ENCODE measurements around the gene SND1.

- no peak for TF ChIP-seq GABPA (IDR thresholded peaks at IDR 0.05; ENCODE audit: low read depth)
- TF ChIP-seq PML (IDR thresholded peaks at IDR 0.05; ENCODE audit: low read length): no peak
- TF ChIP-seq SIX5 (IDR thresholded peaks at IDR 0.05; ENCODE audit: low read depth, low read length, severe bottlenecking): no peak
- no peak for TF ChIP-seq CTCF (IDR thresholded peaks at IDR 0.05 in 2 of 3, conservative IDR thresholded peaks at IDR 0.05 in 1 of 3; ENCODE audit: control insufficient read depth in 2 of 3, extremely low read depth in 1 of 3, insufficient read depth in 1 of 3, low read depth in 3 of 3, low read length in 3 of 3)
- TF ChIP-seq EGR1 (IDR thresholded peaks at IDR 0.05; ENCODE audit: borderline replicate concordance in 1 of 2, low read depth in 2 of 2, low read length in 2 of 2): no peak
- no peak for TF ChIP-seq ZBTB33 (IDR thresholded peaks at IDR 0.05)
- no peak for TF ChIP-seq JUND (IDR thresholded peaks at IDR 0.05; ENCODE audit: low read depth, low read length)
- no peak for TF ChIP-seq SUPT20H (IDR thresholded peaks at IDR 0.05; ENCODE audit: borderline replicate concordance, control insufficient read depth, low read depth, low read length)
- TF ChIP-seq ZNF24 (IDR thresholded peaks at IDR 0.05): no peak
- no peak for TF ChIP-seq ASH2L (IDR thresholded peaks at IDR 0.05; ENCODE audit: borderline replicate concordance, low read depth)
- TF ChIP-seq SREBF2 (IDR thresholded peaks at IDR 0.05; ENCODE audit: low read length): no peak
- no peak for TF ChIP-seq EZH2 (IDR thresholded peaks at IDR 0.05; ENCODE audit: borderline replicate concordance, control insufficient read depth, low read depth, low read length)
Observed at GRCh38 chr7:128141683-128142195, 489.7 kb downstream of the SND1 start.

Data from GM12878 (cell line).